MM.1S (cell line): Measurements from ENCODE around the gene SDHAF4.

Experiments
- DNase-seq: peaks from one replicate; pipeline ENCODE4 v3.0.0-alpha.2; 2015
- H2AFZ ChIP-seq: fragments of 300-600 bp; sonication (generic); 2 replicates; pipeline ENCODE4 v1.6.0; 2016; ENCODE audit warnings: antibody characterized with exemption, low read length
- H3F3A ChIP-seq: fragments of 300-600 bp; sonication (generic); 2 replicates; pipeline ENCODE4 v1.6.1; 2016; ENCODE audit warnings: mild to moderate bottlenecking, antibody characterized with exemption, low read length, moderate library complexity, mixed read lengths; ENCODE audit not compliant: insufficient read depth
- H3K27ac ChIP-seq: fragments of 300-600 bp; sonication (generic); 2 replicates; pipeline ENCODE4 v1.5.1; 2016; ENCODE audit warnings: mild to moderate bottlenecking, low read length
- H3K27me3 ChIP-seq: fragments of 300-600 bp; sonication (generic); replicated peaks from 2 replicates; pipeline ENCODE4 v1.6.0; 2016; ENCODE audit warnings: low read length; ENCODE audit not compliant: insufficient read depth
- H3K36me3 ChIP-seq: fragments of 300-600 bp; sonication (generic); replicated peaks from 2 replicates; pipeline ENCODE4 v1.6.1; 2016; ENCODE audit warnings: mild to moderate bottlenecking, low read length, mixed read lengths; ENCODE audit not compliant: insufficient read depth
- H3K4me1 ChIP-seq: fragments of 300-600 bp; sonication (generic); 2 replicates; pipeline ENCODE4 v1.6.1; 2016; ENCODE audit warnings: low read length, mixed read lengths
- H3K4me2 ChIP-seq: fragments of 300-600 bp; sonication (generic); 2 replicates; pipeline ENCODE4 v1.6.0; 2016; ENCODE audit warnings: low read depth, low read length
- H3K4me3 ChIP-seq: fragments of 300-600 bp; sonication (generic); 2 replicates; pipeline ENCODE4 v1.5.1; 2016; ENCODE audit warnings: low read length, mixed read lengths
- H3K79me2 ChIP-seq: fragments of 300-600 bp; sonication (generic); 2 replicates; pipeline ENCODE4 v1.6.1; 2016; ENCODE audit warnings: mixed run types, low read length, mixed read lengths
- H3K9ac ChIP-seq: fragments of 300-600 bp; sonication (generic); 2 replicates; pipeline ENCODE4 v1.6.1; 2016; ENCODE audit warnings: low read length, mixed read lengths
- H3K9me2 ChIP-seq: fragments of 300-600 bp; sonication (generic); replicated peaks from 2 replicates; pipeline ENCODE4 v1.6.1; 2016; ENCODE audit warnings: mild to moderate bottlenecking, low read length, mixed read lengths; ENCODE audit not compliant: insufficient read depth
- H3K9me3 ChIP-seq: fragments of 300-600 bp; sonication (generic); replicated peaks from 2 replicates; pipeline ENCODE4 v1.6.1; 2016; ENCODE audit warnings: mild to moderate bottlenecking, low read length, mixed read lengths; ENCODE audit not compliant: insufficient read depth
- H4K20me1 ChIP-seq: fragments of 300-600 bp; sonication (generic); 2 replicates; pipeline ENCODE4 v1.6.1; 2016; ENCODE audit warnings: mild to moderate bottlenecking, low read length, moderate library complexity, mixed read lengths; ENCODE audit not compliant: insufficient read depth
- EZH2 ChIP-seq: fragments of 300-600 bp; sonication (generic); optimal IDR thresholded peaks from 2 replicates; pipeline ENCODE3; 2017; ENCODE audit warnings: low read depth, mild to moderate bottlenecking, antibody characterized with exemption, low read length, mixed read lengths
- EZH2phosphoT487 ChIP-seq: fragments of 300-600 bp; sonication (generic); IDR thresholded peaks from 2 replicates; pipeline ENCODE4 v1.6.1; 2018; ENCODE audit warnings: antibody characterized with exemption, low read length
- TF ChIP-seq, protein P1 (sequence below): fragments of 300-600 bp; sonication (generic); IDR thresholded peaks from 2 replicates; pipeline ENCODE4 v1.5.1; 2016; ENCODE audit warnings: antibody characterized with exemption, low read length, mixed read lengths

Gene SDHAF4

GRCh38 chr6:70590400-70590799 is 23.7 kb downstream of the SDHAF4 start:
- no peak overlapping the region for H3K4me3 ChIP-seq
- TF ChIP-seq EZH2phosphoT487: no peak
- TF ChIP-seq, protein P1, sequence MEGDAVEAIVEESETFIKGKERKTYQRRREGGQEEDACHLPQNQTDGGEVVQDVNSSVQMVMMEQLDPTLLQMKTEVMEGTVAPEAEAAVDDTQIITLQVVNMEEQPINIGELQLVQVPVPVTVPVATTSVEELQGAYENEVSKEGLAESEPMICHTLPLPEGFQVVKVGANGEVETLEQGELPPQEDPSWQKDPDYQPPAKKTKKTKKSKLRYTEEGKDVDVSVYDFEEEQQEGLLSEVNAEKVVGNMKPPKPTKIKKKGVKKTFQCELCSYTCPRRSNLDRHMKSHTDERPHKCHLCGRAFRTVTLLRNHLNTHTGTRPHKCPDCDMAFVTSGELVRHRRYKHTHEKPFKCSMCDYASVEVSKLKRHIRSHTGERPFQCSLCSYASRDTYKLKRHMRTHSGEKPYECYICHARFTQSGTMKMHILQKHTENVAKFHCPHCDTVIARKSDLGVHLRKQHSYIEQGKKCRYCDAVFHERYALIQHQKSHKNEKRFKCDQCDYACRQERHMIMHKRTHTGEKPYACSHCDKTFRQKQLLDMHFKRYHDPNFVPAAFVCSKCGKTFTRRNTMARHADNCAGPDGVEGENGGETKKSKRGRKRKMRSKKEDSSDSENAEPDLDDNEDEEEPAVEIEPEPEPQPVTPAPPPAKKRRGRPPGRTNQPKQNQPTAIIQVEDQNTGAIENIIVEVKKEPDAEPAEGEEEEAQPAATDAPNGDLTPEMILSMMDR: no peak
- no peak for TF ChIP-seq EZH2
- no peaks in the 10 kb centered on the region for H3K9me3 ChIP-seq
- H3K4me2 ChIP-seq: no peak overlapping the region
- DNase-seq: no peak
- H3K79me2 ChIP-seq: no peaks in the 10 kb centered on the region
- peaks cover 10% of the 10 kb centered on the region for H3K4me1 ChIP-seq
- no peak overlapping the region for H2AFZ ChIP-seq
- H3K36me3 ChIP-seq: no peaks in the 10 kb centered on the region
- H3K9me2 ChIP-seq: no peaks in the 10 kb centered on the region
- H3F3A ChIP-seq: peaks cover 3% of the 10 kb centered on the region; the same call in 1 of the 2 replicates
- H3K9ac ChIP-seq: no peak overlapping the region
- H4K20me1 ChIP-seq: peaks cover 3% of the 10 kb centered on the region; the same call in 1 of the 2 replicates
- no peak overlapping the region for H3K27ac ChIP-seq
- H3K27me3 ChIP-seq: peaks cover 9% of the 10 kb centered on the region

DNA sequence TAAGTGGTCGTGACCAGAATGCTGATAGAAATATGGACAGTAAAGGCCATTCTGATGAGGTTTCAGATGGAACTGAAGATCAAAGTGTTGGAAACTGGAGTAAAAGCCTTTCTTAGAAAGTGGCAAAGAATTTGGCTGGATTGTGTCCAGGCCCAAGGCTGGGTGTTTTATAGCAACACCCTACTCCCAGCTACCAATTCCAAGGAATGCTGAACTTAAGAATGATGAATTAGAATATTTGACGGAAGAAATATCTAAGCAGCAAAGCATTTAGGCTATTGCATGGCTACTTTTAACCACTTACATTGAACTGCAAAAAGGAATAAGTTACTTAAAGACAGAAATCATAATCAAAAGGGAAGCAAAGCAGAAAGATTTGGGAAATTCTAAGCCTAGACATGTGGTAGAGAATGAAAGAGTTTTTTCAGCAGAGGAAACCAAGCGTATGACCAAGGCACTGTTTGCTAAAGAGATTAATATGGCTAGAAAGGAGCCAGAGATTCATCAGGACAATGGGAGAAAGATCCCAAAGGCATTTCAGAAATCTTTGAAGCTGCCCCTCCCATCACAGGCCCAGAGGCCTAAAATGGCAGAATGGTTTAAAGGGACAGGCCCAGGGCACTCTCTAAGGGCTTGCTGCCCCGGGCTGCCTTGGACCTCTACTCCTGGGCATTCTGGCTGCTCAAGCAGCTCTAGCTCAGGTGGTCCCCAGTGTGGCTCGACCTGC is 25.8 kb downstream of the SDHAF4 start:
- no peaks in the 10 kb centered on the region for H3F3A ChIP-seq
- no peak overlapping the region for H3K4me2 ChIP-seq
- TF ChIP-seq EZH2phosphoT487 (no peak), EZH2 (no peak)
- TF ChIP-seq, protein P1: no peak
- no peaks in the 10 kb centered on the region for H3K9me3 ChIP-seq
- H3K9me2 ChIP-seq: no peaks in the 10 kb centered on the region
- H3K9ac ChIP-seq: no peak overlapping the region
- no peak overlapping the region for H3K4me3 ChIP-seq
- peaks cover 4% of the 10 kb centered on the region for H3K27me3 ChIP-seq
- H3K4me1 ChIP-seq: no peaks in the 10 kb centered on the region
- no peaks in the 10 kb centered on the region for H3K36me3 ChIP-seq
- DNase-seq: no peak
- no peak overlapping the region for H3K27ac ChIP-seq
- H3K79me2 ChIP-seq: no peaks in the 10 kb centered on the region
- H2AFZ ChIP-seq: no peak overlapping the region
- no peaks in the 10 kb centered on the region for H4K20me1 ChIP-seq

GRCh38 chr6:70593118-70593486 is 26.4 kb downstream of the SDHAF4 start:
- Histone ChIP-seq H3K27me3 (no peaks in the 10 kb centered on the region), H3K79me2 (no peaks in the 10 kb centered on the region), H3K27ac (no peak overlapping the region), H3K9me3 (no peaks in the 10 kb centered on the region), H3K9me2 (no peaks in the 10 kb centered on the region), H4K20me1 (no peaks in the 10 kb centered on the region), H3K4me2 (no peak overlapping the region), H3K4me3 (no peak overlapping the region), H3F3A (no peaks in the 10 kb centered on the region), H2AFZ (no peak overlapping the region), H3K9ac (no peak overlapping the region), H3K36me3 (no peaks in the 10 kb centered on the region), H3K4me1 (no peaks in the 10 kb centered on the region)
- no peak for TF ChIP-seq EZH2
- TF ChIP-seq, protein P1: no peak
- no peak for TF ChIP-seq EZH2phosphoT487
- no peak for DNase-seq
